Thyroid gland (tissue), 4 donors: ENCODE results near the gene EPM2A.

ENCODE experiments used
- CTCF ChIP-seq, 6 experiments: fragments of 200-600 bp in 3 of 6; fragments of 450-650 bp in 3 of 6; sonication (generic) in 3 of 6; IDR thresholded peaks; one replicate each; pipeline ENCODE4 v1.5.1; 2016 to 2019; ENCODE audit warnings: antibody characterized with exemption in 6 of 6, mild to moderate bottlenecking in 2 of 6, inconsistent platforms in 1 of 6, moderate library complexity in 1 of 6
- POLR2A ChIP-seq, 2 donors: fragments of 450-650 bp; IDR thresholded peaks; one replicate each; pipeline ENCODE4 v1.6.1; 2017; ENCODE audit warnings: antibody characterized with exemption in 2 of 2, mild to moderate bottlenecking in 2 of 2, moderate library complexity in 1 of 2

- TF ChIP-seq POLR2A (IDR thresholded peaks at IDR 0.05): no peak
- TF ChIP-seq CTCF (IDR thresholded peaks at IDR 0.05): no peak
These were observed 30.1 kb upstream of the EPM2A start for GRCh38 chr6:145765449-145765848.
